Lung (tissue), 12 donors: ENCODE data around the gene RELT. TPM values are rescaled to one million over a fixed set of nuclear protein-coding genes. Genes with fewer than 3 reads are reported as not detected.

ENCODE experiments used
- ATAC-seq: fragments of 200-7000 bp; cut with Tn5 transposase; one replicate; pipeline ENCODE4 v1.9.1; 2020; ENCODE audit warnings: moderate number of reproducible peaks; ENCODE audit not compliant: insufficient read depth, low FRiP score
- DNase-seq, 3 donors: peaks; one replicate each; pipeline ENCODE4 v3.0.0-alpha.2; 2013 to 2017
- H3K27ac ChIP-seq, 2 donors: one replicate each; pipeline ENCODE4 v1.5.1; 2013; ENCODE audit warnings: mild to moderate bottlenecking in 2 of 2, moderate library complexity in 2 of 2, control low read depth in 1 of 2, inconsistent platforms in 1 of 2, low read depth in 1 of 2, low read length in 1 of 2
- H3K27me3 ChIP-seq, 3 donors: one replicate each; pipeline ENCODE4 v1.5.1; 2013; ENCODE audit warnings: low read length in 2 of 3; ENCODE audit not compliant: control insufficient read depth in 3 of 3, insufficient read depth in 3 of 3
- H3K36me3 ChIP-seq, 4 donors: one replicate each; pipeline ENCODE4 v1.5.1; 2013; ENCODE audit warnings: low read length in 4 of 4, mild to moderate bottlenecking in 1 of 4, moderate library complexity in 1 of 4; ENCODE audit not compliant: control insufficient read depth in 4 of 4, insufficient read depth in 4 of 4
- H3K4me1 ChIP-seq, 5 donors: one replicate each; pipeline ENCODE4 v1.5.1; 2013; ENCODE audit warnings: low read length in 5 of 5, mild to moderate bottlenecking in 2 of 5, moderate library complexity in 1 of 5; ENCODE audit not compliant: control insufficient read depth in 5 of 5, insufficient read depth in 5 of 5
- H3K4me3 ChIP-seq: one replicate; pipeline ENCODE4 v1.5.1; 2013; ENCODE audit warnings: mild to moderate bottlenecking, control low read depth, moderate library complexity
- H3K9ac ChIP-seq, 2 donors: one replicate each; pipeline ENCODE4 v1.5.1; 2013; ENCODE audit warnings: low read length in 2 of 2, control low read depth in 1 of 2; ENCODE audit not compliant: insufficient read depth in 1 of 2
- H3K9me3 ChIP-seq, 4 donors: one replicate each; pipeline ENCODE4 v1.5.1; 2013; ENCODE audit warnings: low read length in 3 of 4, mild to moderate bottlenecking in 1 of 4, moderate library complexity in 1 of 4; ENCODE audit not compliant: control insufficient read depth in 4 of 4, insufficient read depth in 3 of 4
- WGBS, 2 donors: extraction: QIAGEN DNeasy Blood & Tissue Kit; methylation state at CpG; one replicate each; pipeline ENCODE4 v1.1.7; 2013; 5-methylcytosine and 5-hydroxymethylcytosine counted together
- polyA plus RNA-seq, 2 donors: library from polyadenylated mRNA; stranded (reverse); fragments of 200-250 nt; gene quantifications; one replicate each; pipeline ENCODE4 v1.2.1, GENCODE V29; 2013
- total RNA-seq, 2 donors: library from RNA; depleted of rRNA in 1 of 2; stranded (reverse); fragments of >200 nt in 1 of 2; gene quantifications; one replicate each; pipeline ENCODE4 v1.2.1, GENCODE V29; 2014 to 2021
- TF ChIP-seq, protein P1 (sequence below): IDR thresholded peaks from 2 replicates; pipeline ENCODE4 v1.5.1; 2012; ENCODE audit warnings: mild to moderate bottlenecking; ENCODE audit errors: control extremely low read depth, extremely low read depth
- donor health status: control.
- donor health status: control.
- donor health status: Bipolar disorder and iron deficiency.
- donor health status: healthy.
- donor health status: DM: yes; HTN: yes; CAD: no.

RELT gene
- total and polyA plus RNA-seq, 4 donors, result 6.0 to 25.4 (median 16.1) TPM

DNA sequence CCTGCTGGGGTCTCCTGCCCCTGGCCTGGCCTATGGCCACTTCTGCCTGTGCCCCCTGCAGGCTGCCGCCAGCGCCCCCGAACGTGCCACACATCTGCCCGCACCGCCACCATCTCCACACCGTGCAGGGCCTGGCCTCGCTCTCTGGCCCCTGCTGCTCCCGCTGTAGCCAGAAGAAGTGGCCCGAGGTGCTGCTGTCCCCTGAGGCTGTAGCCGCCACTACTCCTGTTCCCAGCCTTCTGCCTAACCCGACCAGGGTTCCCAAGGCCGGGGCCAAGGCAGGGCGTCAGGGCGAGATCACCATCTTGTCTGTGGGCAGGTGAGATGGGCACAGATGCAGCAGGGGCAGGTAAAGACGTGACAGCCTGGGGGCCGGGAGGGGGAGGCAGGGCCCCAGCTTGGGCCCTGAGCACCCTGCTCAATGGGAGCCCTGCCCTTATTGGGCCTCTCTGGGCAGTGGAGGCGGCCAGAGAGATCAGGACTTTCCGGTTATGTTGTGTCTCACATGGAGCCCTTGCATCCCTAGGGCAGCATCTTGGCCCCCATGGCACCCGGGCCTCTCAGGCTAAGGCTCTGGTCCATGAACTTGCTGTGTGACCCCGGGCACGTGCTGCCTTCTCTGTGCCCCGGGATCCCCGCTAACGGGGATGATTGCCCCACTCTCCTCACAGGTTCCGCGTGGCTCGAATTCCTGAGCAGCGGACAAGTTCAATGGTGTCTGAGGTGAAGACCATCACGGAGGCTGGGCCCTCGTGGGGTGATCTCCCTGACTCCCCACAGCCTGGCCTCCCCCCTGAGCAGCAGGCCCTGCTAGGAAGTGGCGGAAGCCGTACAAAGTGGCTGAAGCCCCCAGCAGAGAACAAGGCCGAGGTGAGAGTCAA is 18.5 kb downstream of the RELT start:
- 94 to 97% methylated on average over 34 of the region's 34 CpGs for WGBS, 2 donors
- Histone ChIP-seq H3K36me3 (peaks cover 0 to 8% (median 0%) of the 10 kb centered on the region in 4 donors), H3K4me1 (no peaks in the 10 kb centered on the region), H3K27me3 (no peaks in the 10 kb centered on the region), H3K4me3 (no peak overlapping the region), H3K9me3 (no peaks in the 10 kb centered on the region), H3K27ac (no peak overlapping the region), H3K9ac (no peak overlapping the region)
- TF ChIP-seq, protein P1, sequence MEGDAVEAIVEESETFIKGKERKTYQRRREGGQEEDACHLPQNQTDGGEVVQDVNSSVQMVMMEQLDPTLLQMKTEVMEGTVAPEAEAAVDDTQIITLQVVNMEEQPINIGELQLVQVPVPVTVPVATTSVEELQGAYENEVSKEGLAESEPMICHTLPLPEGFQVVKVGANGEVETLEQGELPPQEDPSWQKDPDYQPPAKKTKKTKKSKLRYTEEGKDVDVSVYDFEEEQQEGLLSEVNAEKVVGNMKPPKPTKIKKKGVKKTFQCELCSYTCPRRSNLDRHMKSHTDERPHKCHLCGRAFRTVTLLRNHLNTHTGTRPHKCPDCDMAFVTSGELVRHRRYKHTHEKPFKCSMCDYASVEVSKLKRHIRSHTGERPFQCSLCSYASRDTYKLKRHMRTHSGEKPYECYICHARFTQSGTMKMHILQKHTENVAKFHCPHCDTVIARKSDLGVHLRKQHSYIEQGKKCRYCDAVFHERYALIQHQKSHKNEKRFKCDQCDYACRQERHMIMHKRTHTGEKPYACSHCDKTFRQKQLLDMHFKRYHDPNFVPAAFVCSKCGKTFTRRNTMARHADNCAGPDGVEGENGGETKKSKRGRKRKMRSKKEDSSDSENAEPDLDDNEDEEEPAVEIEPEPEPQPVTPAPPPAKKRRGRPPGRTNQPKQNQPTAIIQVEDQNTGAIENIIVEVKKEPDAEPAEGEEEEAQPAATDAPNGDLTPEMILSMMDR, result no peak
- DNase-seq, result no peak
- no peak for ATAC-seq

DNA sequence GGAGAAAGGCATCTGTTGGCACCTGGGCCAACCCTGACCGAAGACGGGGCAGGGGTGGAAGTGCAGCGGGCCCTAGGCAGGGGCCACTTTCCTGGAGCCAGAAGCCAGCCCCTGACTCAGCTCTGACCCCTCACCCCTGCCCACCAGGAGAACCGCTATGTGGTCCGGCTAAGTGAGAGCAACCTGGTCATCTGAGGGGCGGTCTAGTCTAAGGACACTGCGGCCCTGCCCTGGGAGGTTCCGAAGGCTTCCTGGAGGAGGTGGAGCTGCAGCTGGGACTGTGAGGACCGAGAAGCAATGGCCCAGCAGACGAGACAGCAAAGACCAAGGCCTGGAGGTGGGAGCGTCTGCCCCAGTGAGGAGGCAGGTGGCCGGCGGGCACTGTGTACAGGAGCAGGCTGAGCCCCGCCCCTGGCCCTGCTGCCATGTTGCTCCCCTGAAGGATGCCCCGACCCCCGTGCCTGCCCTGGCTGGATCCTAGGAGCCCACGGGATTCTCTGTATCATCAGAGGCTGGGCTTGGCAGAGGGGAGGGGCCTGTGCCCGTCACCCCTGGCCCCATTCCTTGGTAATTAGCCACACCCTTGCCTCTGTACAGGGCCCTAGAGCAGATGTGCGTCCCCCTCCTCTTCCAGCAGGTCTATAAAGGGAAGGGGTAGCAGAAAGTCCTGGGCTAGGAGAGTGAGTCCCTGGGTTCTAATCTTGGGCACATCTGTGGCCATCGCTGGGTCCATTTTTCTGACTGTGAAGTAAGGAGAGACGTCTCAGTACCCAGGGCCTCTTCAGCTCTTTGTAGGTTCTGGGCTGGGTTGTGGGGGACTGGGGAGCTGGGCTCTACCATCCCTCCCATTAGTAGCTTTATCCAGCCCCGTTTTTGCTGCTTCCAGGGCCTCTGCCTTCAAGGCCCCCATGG is 19.4 kb downstream of the RELT start:
- TF ChIP-seq, protein P1, result no peak
- 91 to 93% methylated on average over 21 to 22 of the region's 22 CpGs for WGBS, 2 donors
- Histone ChIP-seq H3K4me1 (no peaks in the 10 kb centered on the region), H3K27me3 (no peaks in the 10 kb centered on the region), H3K4me3 (no peak overlapping the region), H3K9ac (no peak overlapping the region), H3K27ac (no peak overlapping the region), H3K9me3 (no peaks in the 10 kb centered on the region), H3K36me3 (peaks cover 0 to 8% (median 0%) of the 10 kb centered on the region in 4 donors)
- DNase-seq (no peak), ATAC-seq (no peak)

- 68 to 84% methylated on average over 6 of the region's 6 CpGs for WGBS, 2 donors
- Histone ChIP-seq H3K4me3 (no peak overlapping the region), H3K27ac (no peak overlapping the region), H3K4me1 (no peaks in the 10 kb centered on the region), H3K27me3 (no peaks in the 10 kb centered on the region), H3K9ac (no peak overlapping the region), H3K9me3 (no peaks in the 10 kb centered on the region), H3K36me3 (peaks cover 0 to 8% (median 0%) of the 10 kb centered on the region in 4 donors)
- TF ChIP-seq, protein P1, result no peak
- ATAC-seq (no peak), DNase-seq (no peak)
These were observed 20.2 kb downstream of the RELT start for GRCh38 chr11:73396251-73396930.
